HG02798 (cell line): ENCODE data around the gene PPCDC.

ENCODE experiments used
- ATAC-seq: cut with Tn5 transposase; IDR thresholded peaks from one replicate; pipeline ENCODE4 v1.9.1; 2021; ENCODE audit warnings: mild to moderate bottlenecking; ENCODE audit not compliant: unreplicated experiment, poor library complexity

PPCDC gene

DNA sequence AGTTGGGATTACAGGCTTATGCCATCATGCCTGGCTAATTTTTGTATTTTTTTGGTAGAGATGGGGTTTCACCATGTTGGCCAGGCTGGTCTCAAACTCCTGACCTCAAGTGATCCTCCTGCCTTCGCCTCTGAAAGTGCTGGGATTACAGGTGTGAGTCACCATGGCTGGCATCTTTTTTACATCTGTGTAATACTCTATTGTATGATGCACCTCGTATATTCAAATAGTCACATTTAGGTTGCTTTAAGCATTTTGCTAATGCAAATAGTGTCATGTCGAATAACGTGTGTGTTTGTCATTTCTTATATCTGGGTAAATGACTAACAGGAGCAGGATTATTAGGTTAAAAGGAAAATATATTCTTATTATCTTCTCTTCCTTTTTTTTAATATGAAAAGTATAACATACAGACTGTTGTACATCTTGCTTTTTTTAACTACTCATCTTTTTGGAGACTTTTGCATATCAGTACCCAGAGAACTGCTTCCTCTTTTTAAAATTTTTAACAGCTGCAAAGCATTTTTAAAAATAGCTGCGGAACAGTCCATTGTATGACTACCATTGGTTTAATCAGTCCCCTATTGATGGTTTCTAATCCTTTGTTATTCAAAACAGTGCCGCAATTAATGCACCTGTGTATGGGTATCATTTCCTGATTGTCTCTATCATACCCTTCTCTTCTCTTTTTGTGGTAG is 14.6 kb upstream of the PPCDC start:
- ATAC-seq: peak; percentile 81

DNA sequence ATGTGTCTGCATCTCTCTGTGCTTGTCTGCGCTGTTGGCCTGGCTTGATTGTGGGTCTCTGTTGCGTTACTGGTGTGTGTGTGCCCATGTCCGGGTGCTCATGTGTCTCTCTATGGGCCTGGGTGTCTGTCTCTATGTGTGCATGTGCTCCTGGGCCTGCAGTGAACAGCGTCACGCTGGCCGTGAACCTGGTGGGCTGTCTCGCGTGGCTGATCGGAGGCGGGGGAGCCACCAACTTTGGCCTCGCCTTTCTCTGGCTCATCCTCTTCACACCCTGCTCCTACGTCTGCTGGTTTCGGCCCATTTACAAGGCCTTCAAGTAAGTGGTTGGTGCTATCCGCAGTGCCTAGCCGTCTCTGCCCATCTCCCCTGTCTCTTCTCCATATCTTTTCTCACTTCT is 7.0 kb upstream of the PPCDC start:
- ATAC-seq: no peak

DNA sequence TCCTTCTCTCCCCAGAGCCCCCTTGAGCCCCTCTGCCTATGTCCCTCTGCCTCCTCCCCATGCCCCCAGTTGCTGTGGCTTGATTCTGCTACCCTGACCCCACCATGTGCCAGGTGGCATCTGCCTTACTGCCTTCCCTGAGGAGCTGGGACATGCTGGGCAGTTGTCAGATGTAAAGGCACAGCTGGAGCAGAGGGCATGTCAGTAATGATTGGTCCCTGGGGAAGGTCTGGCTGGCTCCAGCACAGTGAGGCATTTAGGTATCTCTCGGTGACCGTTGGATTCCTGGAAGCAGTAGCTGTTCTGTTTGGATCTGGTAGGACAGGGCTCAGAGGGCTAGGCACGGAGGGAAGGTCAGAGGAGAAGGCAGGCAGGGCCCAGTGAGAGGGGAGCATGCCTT is 3.5 kb upstream of the PPCDC start:
- no peak for ATAC-seq

DNA sequence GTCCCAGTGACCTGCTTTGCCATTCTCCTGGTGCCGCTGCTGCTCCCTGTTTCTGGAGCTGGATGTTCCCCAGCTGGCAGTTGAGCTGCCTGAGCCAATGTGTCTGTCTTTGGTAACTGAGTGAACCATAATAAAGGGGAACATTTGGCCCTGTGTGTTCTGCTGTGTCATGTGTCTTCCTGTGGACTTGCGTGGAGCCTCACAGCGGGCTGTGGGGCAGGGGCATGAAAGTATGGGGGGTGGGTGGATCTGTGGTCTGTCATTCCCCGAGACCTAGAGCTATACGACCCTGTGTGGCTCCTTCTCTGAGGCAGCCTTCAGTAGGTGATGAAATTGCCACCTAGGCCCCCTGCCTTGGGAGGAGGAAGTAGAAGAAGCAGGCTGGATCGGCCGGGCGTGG is 2.0 kb upstream of the PPCDC start:
- no peak for ATAC-seq

DNA sequence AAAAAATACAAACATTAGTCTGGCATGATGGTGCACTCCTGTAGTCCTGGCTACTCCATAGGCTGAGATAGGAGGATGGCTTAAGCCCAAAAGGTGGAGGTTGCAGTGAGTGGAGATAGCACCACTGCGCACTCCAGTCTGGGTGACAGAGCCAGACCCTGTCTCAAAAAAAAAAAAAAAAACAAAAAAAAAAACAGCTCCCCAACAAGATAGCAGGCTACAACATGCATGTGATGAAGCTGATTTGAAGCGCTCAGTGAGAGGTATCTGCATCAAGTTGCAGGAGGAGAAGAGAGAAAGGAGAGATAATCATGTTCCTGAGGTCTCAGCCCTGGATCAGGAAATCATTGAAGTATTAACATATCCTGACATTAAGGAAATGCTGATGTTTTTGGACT is 608 bp upstream of the PPCDC start:
- no peak for ATAC-seq

DNA sequence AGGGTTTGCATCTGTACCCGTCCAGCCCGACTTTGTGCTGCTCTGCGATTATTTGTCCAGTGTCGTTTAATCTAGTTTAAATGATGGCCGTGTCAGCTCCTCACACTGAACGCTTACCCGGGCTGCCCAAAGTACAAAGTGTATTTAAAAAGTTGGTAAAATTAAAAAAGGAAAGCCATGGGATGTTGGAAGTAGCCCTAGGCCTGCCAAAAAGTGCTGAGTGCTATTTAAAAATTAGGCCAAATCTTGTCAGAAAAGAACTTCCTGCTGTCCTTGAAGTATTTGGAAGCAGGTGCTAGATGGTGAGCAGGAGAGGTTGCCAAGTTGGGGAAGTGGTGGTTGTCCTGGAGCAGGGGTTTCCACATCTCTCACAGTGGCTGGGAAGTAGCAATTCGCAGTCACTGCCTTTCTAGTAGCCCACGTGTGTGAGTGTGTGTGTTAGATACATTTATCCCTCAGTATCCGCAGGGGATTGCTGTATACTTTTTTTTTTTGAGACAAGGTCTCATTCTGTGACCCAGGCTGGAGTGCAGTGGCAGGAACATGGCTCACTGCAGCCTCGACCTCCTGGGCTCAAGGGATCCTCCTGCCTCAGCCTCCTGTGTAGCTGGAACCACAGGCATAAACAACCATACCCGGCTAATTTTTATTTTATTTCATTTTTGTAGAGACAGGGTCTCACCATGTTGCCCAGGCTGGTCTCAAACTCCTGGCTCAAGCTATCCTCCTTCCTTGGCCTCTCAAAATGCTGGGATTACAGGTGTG is 664 bp downstream of the PPCDC start:
- no peak for ATAC-seq

DNA sequence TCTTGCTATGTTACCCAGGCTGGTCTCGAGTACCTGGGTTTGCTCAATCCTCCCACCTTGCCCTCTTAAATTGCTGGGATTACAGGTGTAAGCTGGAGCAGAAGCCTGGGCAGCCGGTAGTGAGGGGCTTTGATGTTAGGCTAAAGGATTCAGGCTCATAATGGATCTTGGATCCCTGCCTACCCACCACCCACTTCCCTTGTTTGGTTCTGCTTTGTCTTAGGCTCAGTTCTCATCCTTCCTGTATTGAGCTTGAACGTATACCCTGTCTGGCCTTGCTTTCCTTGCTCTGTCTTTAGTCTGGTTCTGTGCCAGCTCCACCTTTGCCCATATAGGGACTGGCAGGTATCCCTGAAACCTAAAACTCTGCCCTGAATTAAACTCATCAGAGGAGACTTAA is 1.7 kb downstream of the PPCDC start:
- ATAC-seq: no peak

DNA sequence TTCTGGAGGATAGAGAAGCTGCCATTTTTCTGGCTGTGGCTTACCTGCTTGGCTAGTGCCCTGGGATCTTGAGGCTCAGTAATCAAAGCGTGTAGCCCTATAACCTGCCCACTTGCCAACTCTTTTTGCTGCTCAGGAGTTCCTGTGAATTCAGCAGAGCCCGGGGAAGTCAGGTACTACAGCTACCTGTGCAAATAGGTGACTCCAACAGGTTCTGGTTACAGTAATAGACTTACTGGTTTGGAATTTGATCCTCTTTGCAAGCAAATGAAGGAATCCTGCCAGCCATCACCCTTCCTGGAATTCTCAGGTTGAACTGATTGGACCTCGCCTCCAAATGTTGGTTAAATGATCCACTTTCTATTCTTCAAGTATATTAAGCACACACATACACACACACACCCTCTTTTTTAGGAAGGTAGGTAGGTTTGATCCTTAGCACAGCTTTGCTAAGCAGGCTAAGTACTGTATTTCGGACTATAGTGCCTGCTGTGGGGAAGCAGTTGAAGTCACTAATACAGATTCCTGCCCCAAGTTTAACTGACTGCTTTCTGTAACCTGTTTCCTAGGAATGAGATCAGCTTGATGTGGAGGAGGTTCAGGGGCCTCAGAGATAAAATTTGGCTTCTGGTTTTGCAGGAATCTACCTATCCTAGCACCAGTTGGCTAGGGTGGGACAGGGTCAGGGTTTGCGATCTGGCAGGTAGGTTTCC is 2.3 kb downstream of the PPCDC start:
- no peak for ATAC-seq

DNA sequence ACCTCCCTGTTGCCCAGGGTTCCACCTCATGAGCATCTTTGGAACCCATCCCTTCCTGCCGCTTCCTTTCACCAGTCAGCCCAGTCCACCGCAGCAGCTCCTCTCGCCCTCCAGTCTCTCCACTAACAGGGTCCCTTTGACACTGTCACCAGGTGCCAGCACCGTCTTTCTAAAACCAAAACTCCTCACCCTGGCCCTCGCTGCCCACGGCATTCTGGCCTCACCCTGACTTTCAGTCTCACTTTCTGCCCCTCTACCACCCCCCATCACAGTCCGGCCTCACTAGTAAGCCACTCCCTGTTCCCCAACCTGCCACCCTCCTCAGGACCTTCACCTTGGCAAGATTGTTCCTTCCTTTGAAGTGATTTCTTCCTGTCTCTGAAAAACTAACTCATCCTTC is 4.2 kb downstream of the PPCDC start:
- ATAC-seq: no peak

DNA sequence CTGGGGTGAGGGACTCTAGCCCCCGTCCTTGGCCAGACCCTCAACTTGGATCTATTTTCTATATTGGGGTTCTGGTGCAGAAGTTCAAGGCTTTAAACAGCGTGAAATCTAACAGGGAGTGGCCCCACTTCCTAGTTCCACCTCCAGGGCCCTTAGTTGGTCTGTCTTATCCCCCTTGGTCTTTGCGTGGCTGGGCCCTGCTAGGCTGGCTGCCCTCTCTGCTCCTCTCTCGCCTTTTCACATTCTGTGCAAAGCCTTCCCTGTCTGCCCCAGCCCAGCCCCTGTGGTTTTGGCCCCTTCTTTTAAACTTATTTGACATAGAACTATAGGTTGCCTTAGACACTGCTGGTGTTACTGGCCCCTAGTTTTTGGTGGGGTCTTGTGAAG is 5.6 kb downstream of the PPCDC start:
- ATAC-seq: peak; percentile 17

DNA sequence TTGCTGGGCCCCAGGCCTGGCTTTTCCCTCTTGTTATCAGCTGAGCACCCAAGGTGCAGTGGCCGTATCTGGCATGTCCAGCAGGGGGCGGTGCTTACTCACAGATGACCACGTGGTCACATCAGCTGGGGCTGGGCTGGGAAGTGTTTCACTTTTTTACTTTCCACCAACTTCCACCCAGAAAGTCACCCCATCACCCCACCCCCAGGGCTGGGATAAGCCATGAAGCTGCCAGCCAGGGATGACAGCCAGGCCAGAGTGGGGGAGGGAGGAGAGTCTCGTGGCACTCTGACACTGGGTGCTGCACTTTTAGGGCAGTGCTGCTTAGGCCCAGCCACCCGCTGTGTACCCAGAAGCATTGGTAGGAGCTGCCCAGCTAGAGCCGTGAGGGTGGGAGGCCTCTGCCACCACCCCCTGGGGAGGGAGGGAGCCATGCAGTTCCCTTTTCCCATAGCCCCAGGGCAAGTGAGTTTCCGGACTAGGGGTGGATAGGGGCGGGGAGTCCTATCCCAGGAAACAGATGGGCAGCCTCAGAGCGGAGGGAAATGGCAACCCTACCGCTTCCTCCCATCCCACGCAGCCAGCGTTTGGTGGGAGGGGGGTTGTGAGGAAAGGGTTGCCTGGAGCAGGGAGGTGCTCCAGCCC is 6.1 kb downstream of the PPCDC start:
- peak; percentile 76 for ATAC-seq

DNA sequence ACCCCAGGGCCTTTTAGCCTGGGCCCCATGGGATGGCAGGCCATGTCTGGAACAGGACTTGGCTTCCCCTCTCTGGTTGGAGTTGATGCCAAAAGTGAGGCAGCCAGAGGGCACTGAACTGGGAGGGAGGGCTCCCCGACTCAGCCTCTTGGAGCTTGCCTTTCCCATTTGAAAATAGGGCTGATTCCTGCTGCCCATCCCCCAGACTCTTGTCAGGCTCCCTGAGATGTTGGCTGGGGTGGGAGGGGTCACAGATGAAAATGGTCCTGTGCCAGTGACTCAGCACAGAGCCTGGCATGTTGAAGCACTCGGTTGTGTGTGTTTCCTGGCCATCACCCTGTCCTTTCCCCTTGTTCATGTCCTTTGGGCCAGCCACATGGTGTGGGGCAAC is 6.6 kb downstream of the PPCDC start:
- no peak for ATAC-seq

DNA sequence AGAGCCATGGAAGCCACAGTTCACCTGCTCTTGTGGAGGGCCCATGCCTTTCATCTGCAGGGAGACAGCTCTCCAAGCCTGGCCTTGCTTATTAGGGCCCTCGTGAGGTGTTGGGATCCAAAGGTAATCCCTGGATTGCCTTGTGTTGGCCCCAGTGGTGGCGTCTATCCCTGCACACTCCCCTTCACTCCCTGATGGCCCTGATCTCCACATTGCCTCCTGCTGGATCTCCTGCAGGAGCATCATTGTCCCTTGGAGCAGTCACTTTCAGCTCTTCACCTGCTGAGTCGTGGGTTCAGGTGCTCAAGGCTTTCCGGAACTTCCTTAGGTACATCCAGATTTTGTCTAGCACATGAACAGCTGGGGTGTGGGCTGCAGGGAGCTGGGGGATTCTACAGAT is 7.0 kb downstream of the PPCDC start:
- no peak for ATAC-seq

DNA sequence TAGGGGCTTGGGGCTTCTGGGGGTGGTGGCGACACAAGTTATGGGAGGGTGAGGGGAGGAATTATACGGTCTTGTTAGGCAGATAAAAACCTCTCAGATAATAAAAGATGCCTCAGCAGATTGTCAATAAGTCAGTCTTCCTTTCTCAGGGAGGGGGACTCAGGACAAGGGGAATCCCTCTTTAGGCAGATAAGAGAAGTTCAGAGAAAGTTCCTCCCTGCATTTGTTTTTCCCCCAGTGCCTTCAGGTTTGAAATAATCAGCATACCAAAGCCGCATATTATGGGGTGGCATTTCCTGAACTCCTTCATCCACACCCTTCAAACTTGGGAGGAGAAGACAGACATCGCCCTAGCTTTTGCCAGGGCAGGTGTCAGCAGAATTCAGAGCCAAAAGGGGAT is 8.5 kb downstream of the PPCDC start:
- no peak for ATAC-seq

DNA sequence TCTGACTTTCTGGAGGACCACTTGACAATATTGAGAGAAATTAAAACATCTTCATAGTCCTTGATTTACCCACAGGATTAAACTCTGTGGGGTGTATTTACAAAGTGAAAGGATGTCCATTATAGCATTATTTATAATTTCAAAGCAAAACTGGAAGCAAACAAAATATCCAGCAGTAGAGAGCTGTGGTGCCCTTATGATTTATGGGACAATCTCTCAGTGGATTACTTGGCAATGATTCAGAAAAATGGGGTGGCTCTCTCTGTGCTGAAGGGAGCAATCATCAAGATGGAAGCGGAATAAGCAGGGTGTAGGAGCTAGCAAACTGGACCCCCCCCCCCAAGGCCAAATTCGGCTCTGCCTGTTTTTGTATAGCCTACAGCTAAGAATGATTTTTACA is 9.0 kb downstream of the PPCDC start:
- ATAC-seq: no peak

DNA sequence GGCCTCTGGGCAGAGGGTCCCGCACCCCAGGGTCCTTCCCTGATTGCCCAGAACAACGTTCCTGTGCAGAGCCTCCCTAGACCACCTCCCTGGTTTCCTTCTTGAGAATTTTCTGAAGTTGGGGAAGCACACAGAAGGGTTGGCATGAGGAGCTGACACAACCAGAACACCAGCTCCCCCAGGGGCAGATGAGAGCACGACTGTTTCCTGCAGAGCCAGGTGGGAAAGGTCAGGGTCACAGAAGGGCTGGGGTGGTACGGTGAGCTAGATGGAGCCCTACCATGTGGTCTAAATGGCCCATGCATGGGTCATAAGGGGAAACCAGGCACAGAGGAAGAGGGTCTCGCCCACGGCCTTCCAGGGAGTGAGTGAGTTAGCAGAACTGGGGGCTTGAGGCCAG is 10.4 kb downstream of the PPCDC start:
- ATAC-seq: no peak

DNA sequence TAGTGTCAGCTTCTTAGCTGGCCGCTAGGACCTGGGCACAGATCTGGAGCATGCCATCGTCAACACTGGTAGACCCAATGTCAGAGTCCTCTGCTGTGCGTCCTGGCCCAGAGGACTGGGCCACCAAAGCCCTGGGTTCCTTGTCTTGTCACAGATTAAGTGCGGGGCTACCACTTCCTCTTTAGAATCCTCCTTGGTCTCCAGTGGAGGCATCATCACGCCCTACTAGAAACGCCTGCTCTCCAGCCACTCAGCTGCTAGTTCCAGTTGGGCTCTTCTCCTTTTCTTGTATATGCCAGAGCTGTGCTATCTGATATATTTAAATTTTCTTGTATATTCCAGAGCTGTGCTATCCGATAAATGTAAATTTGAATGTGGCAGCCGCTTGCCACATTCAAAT is 11.2 kb downstream of the PPCDC start:
- ATAC-seq: no peak

DNA sequence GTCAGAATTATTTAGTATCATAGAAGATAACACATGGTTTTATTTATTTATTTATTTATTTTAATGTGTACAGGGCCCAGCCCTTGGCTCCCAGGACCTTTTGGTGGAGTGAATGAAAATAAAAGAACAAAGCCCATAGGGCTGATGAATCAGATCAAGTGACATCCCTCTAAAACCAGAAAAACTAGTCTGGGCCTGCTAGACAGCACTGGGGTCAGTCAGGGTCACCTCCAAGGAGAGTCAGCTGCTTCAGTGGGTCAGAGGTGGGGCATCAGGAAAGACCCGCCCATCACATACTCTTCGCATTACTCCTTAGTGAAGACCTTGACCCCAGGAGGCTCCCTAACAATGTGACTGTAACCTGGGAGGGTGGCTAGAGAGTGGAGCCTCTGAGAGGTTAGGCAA is 12.8 kb downstream of the PPCDC start:
- ATAC-seq: no peak

DNA sequence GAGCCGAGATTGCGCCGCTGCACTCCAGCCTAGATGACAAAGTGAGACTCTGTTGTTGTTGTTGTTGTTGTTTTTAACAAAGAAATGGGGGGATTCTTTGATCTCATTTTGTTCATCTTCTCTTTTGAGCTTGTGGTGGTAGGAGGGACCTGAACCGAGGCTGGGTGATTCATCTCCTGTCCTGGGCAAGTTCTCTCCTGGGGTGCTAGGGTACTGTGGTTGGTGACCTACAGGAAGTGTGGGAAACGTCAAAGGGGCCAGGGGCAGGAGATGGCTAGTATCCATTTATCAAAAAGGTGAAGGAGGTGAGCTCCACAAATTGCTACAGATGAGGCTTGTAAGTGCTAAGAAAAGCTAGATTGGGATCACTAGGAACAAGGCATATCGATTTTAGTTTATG is 14.3 kb downstream of the PPCDC start:
- ATAC-seq: no peak

DNA sequence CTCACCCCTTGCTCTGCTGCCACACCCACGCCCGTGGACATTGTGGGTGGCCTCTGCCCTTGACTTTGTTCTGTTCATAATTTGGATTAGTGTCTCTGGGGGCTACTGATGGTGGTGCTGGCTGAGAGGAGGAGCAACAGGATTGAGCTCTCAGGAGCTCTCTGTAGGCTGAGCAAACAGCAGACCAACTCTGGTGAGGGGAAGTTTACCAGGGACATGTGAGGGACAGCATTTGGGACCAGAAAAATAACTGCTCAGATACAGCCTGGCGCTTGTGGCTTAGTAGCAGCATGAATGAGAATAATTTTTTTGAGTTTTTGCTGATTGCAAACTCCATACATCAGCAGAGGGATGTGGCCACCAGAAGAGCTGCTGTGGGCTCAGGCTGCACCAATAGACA is 14.8 kb downstream of the PPCDC start:
- ATAC-seq: no peak
